HG02798 (cell line): ENCODE data around the gene BMPR1B.
"Not testable (repeated sequence)": the region's sequence is repeated elsewhere in the genome, so short reads cannot be mapped to it uniquely, and the experiment has no call there.

Source experiments
- ATAC-seq: cut with Tn5 transposase; IDR thresholded peaks from one replicate; pipeline ENCODE4 v1.9.1; 2021; ENCODE audit warnings: mild to moderate bottlenecking; ENCODE audit not compliant: unreplicated experiment, poor library complexity

BMPR1B gene

DNA sequence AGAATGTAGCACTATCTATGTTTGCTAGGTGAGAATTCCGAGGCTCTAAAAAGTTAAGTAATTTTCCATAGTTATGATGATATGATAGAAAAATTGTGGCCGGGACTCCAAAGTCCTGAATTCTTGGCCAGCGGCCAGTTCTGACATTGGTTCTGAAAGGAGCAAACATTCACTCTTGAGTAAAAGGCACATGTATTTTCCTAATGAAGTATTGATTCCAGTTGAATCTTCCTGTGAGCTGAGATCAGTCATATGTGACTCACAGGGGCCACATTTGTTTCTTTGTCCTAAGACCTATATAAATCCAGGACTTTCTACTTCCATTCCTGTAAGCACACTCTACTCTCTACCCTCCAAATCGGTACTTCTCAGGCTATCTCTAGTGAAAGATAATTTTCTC is 349.9 kb downstream of the BMPR1B start:
- ATAC-seq = no peak

DNA sequence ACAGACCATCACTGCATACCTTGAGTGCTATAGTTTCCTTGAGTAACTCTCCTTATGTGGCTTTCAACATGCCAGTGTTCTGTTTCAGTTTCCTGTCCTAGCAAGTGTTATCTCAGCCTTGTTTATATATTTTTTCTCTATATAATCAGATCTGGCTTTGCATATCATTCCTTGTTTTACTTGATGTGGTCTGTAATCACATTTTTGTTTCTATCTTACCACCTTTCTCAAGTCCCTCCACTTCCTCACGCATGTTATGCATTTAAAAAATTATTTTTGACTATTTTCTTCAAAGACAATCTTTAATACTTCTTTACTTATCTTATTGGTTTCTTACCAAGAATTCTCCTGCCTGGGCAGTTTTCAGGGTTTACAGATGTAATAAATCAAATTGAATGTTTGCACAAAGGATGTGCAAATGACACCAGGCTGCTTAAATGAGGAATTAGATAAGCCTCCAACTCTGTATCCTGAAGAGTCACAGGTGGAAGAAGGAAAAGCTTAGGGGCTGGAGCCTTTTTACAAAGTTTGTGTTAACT is 351.2 kb downstream of the BMPR1B start:
- no peak for ATAC-seq

DNA sequence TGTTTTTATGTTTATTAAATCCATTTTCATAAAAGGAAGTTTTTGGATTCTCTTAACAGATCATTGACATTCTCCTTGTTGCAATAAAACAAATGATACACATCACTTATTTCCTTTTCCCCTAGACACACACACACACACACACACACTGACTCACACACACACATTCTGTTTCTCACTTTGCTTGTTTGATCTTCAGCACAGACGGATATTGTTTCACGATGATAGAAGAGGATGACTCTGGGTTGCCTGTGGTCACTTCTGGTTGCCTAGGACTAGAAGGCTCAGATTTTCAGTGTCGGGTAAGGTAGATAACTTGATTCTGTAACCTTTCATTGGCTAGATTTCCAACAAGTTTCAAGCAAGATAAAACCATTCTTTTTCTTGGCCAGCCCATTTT is 356.8 kb downstream of the BMPR1B start:
- no peak for ATAC-seq

DNA sequence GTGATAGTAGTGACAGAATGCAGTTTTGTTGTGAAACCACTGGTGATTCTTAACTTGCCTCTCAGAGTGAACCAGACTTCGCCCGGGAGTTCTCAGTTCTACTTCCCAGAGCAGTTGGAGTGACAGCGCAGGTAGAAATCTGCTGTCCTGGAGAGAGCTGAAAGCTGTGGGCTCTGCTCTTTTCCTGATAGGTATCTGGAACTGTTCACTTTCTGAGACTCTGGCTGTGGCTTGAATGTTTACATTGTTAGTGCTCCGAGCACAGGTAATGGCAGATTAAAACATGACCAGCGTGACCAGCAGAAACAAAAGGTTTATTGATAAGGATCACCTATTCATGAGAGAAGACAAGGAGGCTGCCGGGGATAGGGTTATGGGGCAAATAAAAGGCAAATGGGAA is 360.7 kb downstream of the BMPR1B start:
- ATAC-seq = no peak

DNA sequence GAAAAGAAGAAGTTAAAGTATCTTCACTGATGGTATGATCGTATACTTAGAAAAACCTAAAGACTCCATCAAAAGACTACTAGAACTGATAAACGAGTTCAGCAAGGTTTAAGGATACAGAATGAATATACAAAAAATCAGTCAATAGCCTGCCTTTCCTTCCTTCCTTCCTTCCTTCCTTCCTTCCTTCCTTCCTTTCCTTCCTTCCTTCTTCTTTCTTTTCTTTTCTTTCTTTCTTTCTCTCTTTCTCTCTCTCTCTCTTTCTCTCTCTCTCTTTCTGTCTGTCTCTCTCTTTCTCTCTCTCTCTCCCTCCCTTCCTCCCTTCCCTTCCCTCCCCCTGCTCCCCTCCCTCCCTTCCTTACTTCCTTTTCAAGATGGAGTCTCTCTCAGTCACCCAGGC is 362.7 kb downstream of the BMPR1B start:
- no peak for ATAC-seq

DNA sequence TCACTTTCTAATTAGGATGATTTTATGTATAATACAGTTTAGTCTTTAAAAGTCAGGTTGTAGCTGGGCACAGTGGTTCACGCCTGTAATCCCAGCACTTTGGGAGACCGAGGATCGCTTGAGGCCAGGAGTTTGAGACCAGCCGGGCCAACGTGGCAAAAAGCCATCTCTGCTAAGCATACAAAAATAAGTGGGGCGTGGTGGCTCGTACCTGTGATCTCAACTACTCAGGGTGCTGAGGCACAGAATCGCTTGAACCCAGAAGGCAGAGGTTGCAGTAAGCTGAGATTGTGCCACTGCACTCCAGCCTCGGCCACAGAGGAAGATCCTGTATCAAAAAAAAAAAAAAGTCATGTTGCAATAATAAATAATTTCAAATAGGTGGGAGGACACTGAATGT is 364.2 kb downstream of the BMPR1B start:
- ATAC-seq = no peak

DNA sequence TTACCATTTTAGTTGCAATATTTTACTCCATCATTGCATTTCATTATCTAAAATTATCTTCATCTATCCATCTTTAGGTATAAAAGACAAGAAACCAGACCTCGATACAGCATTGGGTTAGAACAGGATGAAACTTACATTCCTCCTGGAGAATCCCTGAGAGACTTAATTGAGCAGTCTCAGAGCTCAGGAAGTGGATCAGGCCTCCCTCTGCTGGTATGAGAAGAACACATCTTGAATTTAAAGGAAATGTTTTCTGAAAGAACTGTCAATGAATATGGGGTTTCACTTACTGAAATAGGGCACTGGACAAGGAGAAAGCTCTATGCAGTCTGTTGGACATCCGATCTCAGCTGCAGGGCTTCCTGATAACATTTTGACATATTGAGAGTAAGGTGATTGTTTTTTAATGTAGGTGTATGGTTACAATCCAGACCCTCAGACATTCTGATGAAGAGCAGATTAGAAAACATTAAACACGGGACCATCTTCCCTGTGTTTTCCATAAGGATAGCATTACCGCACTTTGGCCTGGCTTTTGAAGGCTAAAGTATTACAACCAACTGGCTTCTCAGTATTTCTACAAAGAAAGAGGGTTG is 367.2 kb downstream of the BMPR1B start:
- no peak for ATAC-seq

DNA sequence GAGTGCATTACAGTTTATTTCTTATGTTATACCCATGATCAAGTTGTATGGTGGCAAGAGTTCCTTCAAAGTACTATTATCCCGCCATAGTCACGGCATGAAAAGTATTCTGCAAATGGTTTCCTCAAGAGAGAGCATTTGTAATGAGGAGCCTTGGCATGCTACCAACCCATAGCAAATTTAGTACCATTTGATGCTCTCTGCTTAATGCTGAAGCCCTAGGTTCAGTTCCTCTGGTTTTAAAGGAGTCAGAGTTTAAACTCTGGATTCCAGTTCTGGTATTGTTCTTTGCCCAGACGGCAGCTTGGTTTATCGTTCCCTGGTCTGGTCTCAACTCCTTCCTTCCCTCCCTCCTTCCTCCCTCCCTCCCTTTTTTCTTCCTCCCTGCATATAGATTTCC is 371.3 kb downstream of the BMPR1B start:
- ATAC-seq = no peak

DNA sequence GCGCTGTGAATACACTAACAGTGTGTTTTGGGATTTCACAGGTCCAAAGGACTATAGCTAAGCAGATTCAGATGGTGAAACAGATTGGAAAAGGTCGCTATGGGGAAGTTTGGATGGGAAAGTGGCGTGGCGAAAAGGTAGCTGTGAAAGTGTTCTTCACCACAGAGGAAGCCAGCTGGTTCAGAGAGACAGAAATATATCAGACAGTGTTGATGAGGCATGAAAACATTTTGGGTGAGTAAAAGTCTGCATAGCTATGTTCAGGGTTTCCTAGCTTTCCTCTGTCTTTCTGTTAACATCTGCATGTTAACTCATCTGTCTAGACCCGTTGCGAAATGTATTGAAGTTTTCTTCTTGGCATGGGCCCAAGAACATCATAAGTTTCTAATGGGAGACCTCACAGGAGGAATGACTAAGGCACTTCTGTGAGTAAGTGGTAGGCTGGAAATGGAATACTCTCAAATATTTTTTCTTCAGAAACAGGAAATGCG is 372.1 kb downstream of the BMPR1B start:
- ATAC-seq = no peak

DNA sequence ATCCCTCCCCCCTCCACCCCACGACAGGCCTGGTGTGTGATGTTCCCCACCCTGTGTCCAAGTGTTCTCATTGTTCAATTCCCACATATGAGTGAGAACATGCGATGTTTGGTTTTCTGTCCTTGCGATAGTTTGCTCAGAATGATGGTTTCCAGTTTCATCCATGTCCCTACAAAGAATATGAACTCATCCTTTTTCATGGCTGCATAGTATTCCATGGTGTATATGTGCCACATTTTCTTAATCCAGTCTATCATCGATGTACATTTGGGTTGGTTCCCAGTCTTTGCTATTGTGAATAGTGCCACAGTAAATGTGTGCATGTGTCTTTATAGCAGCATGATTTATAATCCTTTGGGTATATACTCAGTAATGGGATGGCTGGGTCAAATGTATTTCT is 376.3 kb downstream of the BMPR1B start:
- not testable (repeated sequence) for ATAC-seq

DNA sequence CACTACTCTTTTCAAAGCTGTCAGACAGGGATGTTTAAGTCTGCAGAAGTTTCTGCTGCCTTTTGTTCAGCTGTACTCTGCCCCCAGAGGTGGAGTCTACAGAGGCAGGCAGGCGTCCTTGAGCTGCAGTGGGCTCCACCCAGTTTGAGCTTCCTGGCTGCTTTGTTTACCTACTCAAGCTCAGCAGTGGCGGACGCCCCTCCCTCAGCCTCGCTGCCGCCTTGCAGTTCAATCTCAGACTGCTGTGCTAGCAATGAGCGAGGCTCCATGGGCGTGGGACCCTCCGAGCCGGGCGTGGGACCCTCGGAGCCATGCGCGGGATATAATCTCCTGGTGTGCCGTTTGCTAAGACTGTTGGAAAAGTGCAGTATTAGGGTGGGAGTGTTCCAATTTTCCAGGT is 381.7 kb downstream of the BMPR1B start:
- ATAC-seq = not testable (repeated sequence)

DNA sequence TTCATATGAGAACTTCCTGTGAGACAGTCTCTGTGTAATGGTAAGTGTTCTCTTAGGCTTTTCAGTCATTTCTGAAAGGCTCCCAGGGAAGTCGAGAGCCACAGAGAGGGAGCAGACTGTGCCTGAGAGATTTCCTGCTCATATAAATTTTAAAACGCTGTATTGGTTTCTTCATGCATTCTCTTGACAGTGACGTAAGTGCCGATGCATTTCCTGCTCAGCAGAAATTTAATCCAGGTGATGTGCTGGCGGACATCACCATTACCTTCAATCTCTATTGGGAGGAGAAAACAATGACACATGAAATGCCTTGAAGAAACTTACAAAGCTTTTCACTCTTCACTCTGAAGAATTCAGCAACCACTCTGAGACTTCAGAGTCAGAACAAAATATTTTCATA is 383.6 kb downstream of the BMPR1B start:
- ATAC-seq = no peak

DNA sequence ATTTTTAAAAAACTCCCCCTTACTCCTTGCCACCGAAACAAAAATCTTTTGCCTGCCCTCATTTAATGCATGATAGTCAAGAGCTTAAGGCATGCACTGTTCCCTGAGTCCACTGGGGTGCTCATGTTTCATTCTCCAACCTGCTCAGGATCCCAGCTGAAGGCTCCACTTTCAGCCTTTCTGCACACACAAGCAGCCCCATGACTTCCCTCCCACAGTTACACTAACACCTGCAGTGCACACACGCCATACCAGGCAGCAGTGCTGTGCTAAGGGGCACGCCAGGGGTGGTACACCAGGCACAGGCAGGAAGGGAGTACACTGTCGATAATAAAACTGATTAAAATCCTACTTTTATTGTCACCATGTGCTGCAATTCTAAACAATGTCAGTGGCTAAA is 385.2 kb downstream of the BMPR1B start:
- no peak for ATAC-seq

DNA sequence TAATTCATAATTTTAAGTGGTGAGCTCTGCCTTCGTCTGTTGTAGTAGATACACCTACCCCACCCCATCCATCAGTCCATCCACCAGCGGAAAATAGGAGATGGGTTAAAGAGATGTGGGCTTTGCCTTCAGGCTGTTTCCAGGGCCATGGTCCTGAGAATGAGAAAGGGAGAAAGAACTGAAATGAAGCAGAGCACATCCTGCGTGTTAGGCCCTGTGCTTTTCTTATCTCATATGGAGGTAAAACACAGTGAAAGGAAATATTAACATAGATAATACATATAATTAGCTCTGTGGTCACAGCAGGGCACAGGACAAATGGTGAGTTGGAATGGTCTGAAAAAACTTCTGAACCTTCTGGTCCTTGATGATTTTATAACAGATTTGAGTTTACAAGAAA is 393.5 kb downstream of the BMPR1B start:
- no peak for ATAC-seq

DNA sequence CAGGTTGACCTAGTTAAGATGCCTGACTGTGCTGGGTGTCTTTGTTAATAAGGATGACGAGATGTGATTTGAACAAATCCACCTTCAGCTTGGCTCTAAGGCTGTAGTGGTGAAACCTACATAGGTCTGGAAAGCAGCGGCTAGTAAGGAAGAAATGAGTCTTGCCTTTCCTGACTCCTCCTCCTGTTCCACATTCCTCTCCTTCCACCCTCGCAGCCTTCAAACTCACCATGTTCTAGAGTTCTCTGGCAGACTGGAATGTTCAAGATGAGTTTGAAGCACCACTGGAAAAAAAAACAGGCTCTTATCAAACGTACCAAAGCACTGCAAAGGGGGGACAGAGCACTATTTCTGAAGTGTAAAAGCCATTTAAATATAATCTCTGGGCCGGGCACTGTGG is 395.4 kb downstream of the BMPR1B start:
- ATAC-seq = no peak

DNA sequence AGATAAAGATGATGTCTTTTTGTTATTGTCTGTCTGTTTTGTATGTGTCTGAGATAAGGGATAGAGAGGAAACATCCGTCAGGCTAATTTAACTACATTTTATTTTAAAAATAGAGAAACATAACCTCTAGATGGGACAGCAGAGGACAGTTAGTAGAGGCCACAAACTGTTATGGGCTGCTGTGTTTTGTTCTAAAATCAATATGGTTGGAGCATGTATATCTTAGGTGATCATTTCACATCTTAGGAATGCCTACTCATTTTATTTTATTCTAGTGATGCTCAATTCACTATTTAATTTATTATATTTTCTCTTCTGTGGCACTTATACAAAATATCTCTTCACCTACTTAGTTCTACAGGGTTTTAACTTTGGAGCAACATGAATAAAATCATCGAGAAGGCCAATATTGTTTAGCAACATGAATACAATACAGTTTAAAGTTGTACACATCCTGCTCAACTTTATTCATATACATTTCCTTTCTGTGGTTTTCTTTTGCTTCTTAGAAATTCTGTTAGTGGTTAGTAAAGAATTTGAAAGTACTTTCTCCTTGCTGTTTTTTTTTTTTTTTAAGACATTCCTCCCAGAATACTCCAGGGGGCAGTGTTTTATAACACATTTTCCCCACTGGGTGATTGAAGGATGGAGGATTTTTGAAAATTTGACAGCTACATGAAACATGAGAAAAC is 398.1 kb downstream of the BMPR1B start:
- ATAC-seq = peak; percentile 69

DNA sequence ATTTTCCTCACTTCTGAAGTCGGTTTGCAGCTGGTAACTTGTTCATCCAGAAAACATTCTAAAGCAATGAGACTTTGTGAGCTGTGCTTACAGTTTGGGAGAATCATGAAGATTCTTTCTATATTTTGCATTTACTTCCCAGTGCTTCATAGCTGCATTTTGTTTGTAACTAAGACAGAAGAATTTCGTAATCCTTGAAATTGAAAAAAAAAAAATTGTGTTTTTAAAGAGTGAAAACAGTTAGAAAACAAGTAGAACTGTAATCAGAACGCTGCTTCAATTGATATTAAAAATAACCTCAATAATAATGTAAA is 398.7 kb downstream of the BMPR1B start:
- ATAC-seq = no peak

DNA sequence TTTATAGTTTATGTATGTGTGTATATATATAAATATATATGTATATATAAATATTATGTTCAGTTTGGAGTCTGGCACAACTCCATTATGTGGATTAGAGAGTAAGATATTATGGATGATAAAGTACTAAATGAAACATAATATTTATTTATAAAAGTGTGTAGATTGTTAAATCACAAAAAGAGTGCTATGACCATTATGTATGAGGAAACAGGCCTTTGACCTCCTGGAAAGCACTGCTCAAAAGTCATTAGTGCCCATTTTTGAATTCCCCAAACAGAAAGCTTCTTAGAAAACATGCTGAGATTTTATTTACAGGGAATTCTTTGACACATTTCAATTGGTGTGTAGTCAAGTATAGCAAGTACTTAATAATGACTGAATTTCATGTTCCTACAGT is 399.8 kb downstream of the BMPR1B start:
- ATAC-seq = no peak

DNA sequence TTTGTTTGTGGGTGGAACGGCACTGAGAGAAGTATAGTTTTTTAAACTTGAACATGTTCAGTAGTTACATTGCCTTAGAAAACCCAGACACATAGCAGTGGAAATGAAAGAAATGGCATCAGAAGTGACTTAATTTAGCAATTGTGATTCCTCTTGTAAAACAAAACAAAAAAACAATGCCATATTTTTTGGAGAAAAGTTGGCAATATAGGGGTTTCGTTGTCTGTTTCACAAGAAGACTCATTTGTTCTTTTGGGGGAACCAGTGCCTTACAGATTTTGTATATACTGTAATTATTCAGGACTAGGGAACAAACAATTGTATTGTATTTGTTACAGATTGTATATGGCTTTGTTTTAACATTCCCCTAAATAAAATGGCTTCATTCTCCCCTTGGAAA is 400.3 kb downstream of the BMPR1B start:
- no peak for ATAC-seq

DNA sequence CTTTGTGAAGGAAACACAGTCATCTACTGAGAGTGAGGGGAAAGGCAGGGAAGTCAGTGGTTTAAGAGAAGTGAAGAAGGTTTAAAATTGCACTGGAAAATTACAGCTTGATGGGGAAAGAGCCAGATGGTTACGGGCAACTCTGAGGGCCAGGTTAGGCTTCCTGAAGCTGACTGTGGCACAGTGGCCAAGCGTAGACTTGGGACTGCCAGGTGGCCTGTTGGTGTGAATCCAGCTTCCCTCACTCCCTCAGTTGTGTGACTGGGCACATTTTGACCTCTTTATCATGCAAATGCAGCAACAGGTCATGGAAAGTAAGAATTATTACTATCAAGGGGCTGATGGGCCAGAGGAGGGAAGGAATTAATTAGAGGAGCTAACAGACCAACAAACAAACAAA is 400.9 kb downstream of the BMPR1B start:
- ATAC-seq = no peak

DNA sequence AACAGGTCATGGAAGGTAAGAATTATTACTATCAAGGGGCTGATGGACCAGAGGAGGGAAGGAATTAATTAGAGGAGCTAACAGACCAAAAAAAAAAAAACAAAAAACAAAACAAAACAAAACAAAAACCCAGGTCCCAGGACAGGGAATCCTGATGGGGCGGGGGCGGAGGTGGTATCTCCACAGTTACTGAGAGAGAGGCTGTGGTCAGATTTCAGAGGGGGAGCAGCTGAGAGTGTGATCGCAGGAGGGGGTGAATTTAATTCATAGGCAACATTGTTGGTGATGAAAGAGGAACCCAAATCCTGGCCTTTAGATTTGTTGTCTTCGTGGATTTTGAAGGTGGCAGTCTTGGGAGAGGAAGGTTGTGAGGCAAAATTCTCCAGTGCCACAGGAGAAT is 401.6 kb downstream of the BMPR1B start:
- no peak for ATAC-seq

DNA sequence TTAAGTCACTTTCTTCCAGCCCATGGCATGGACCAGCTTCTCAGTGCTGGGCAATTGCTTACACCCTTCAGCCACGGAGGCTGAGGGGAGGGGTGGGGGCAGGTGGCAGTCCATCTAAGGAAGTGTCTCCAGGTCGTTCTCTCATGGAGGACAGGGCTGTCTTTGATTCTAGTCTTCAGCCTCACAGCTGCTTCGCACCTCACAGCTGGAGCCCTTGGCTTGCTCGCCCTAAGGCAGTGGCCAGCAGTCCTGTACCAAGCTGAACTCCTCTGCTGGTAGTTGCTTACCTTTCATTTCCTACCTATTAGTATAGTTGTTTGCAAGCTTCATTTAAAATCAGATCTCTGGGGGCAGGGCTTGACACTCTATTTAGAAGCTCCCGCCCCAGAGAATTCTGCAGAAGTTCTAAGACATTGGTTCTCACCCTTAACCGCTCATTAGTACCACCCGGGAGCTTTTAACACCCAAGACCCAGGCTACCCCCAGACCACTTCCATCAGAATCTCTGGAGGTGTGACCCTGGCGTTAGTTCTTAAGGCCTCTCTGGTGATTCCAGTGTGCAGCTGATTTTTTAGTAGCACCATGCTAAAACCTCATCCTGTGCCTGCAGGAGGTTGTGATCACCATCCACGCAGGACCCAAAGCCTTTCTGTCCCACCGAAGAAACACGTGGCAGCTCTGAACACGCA is 404.2 kb downstream of the BMPR1B start:
- no peak for ATAC-seq
